ENCODE results near the gene PTPN9.
"Not testable (repeated sequence)": the region's sequence is repeated elsewhere in the genome, so short reads cannot be mapped to it uniquely, and the experiment has no call there.

PTPN9 gene

GRCh38 chr15:75578948-75579920 is at the start of gene PTPN9:
TSS of gene PTPN9 (minus strand) at chr15:75579315. CDS start at chr15:75578776, 539 bp downstream.
- DNase-seq (ENCODE audit: low spot score): peak; percentile 80

- peak; percentile 92 for DNase-seq (ENCODE audit: low spot score)
Measured at GRCh38 chr15:75625542-75626347, 46.6 kb upstream of the PTPN9 start, which contains the start of gene SNUPN. TSS of gene SNUPN (minus strand) at chr15:75625725. CDS start at chr15:75621051, 4,674 bp downstream.

- no peak for DNase-seq (ENCODE audit: low spot score)
Measured at GRCh38 chr15:75622505-75622904, 43.4 kb upstream of the PTPN9 start.

- DNase-seq (ENCODE audit: low spot score): no peak
Measured at GRCh38 chr15:75620841-75621391, 41.8 kb upstream of the PTPN9 start.

GRCh38 chr15:75620058-75620820 is 41.1 kb upstream of the PTPN9 start:
- no peak for DNase-seq (ENCODE audit: low spot score)

GRCh38 chr15:75616766-75617165 is 37.7 kb upstream of the PTPN9 start:
- DNase-seq (ENCODE audit: low spot score): no peak

- peak; percentile 60 for DNase-seq (ENCODE audit: low spot score)
Measured at GRCh38 chr15:75606711-75607699, 27.9 kb upstream of the PTPN9 start.

GRCh38 chr15:75606026-75606425 is 26.9 kb upstream of the PTPN9 start:
- DNase-seq (ENCODE audit: low spot score): no peak

GRCh38 chr15:75599401-75599800 is 20.3 kb upstream of the PTPN9 start:
- no peak for DNase-seq (ENCODE audit: low spot score)

GRCh38 chr15:75598361-75598760 is 19.2 kb upstream of the PTPN9 start:
- DNase-seq (ENCODE audit: low spot score): no peak

- DNase-seq (ENCODE audit: low spot score): no peak
Measured at GRCh38 chr15:75597667-75598341, 18.7 kb upstream of the PTPN9 start.

GRCh38 chr15:75596703-75597345 is 17.7 kb upstream of the PTPN9 start:
- no peak for DNase-seq (ENCODE audit: low spot score)

- no peak for DNase-seq (ENCODE audit: low spot score)
Measured at GRCh38 chr15:75594276-75594675, 15.2 kb upstream of the PTPN9 start.

- DNase-seq (ENCODE audit: low spot score): no peak
Measured at GRCh38 chr15:75591655-75592364, 12.7 kb upstream of the PTPN9 start.

- no peak for DNase-seq (ENCODE audit: low spot score)
Measured at GRCh38 chr15:75590239-75590638, 11.1 kb upstream of the PTPN9 start.

GRCh38 chr15:75589071-75589470 is 10.0 kb upstream of the PTPN9 start:
- no peak for DNase-seq (ENCODE audit: low spot score)

- not testable (repeated sequence) for DNase-seq (ENCODE audit: low spot score)
Measured at GRCh38 chr15:75586422-75586821, 7.3 kb upstream of the PTPN9 start.

GRCh38 chr15:75584121-75584520 is 5.0 kb upstream of the PTPN9 start:
- peak; percentile 53 for DNase-seq (ENCODE audit: low spot score)

GRCh38 chr15:75583701-75584100 is 4.6 kb upstream of the PTPN9 start:
- no peak for DNase-seq (ENCODE audit: low spot score)
